Glomerular visceral epithelial cell (primary cell): ENCODE measurements around the gene KIF14.

Experiments
- DNase-seq: peaks from one replicate; pipeline ENCODE4 v3.0.0-alpha.2; 2016; ENCODE audit errors: extremely low spot score

KIF14 gene, protein sequence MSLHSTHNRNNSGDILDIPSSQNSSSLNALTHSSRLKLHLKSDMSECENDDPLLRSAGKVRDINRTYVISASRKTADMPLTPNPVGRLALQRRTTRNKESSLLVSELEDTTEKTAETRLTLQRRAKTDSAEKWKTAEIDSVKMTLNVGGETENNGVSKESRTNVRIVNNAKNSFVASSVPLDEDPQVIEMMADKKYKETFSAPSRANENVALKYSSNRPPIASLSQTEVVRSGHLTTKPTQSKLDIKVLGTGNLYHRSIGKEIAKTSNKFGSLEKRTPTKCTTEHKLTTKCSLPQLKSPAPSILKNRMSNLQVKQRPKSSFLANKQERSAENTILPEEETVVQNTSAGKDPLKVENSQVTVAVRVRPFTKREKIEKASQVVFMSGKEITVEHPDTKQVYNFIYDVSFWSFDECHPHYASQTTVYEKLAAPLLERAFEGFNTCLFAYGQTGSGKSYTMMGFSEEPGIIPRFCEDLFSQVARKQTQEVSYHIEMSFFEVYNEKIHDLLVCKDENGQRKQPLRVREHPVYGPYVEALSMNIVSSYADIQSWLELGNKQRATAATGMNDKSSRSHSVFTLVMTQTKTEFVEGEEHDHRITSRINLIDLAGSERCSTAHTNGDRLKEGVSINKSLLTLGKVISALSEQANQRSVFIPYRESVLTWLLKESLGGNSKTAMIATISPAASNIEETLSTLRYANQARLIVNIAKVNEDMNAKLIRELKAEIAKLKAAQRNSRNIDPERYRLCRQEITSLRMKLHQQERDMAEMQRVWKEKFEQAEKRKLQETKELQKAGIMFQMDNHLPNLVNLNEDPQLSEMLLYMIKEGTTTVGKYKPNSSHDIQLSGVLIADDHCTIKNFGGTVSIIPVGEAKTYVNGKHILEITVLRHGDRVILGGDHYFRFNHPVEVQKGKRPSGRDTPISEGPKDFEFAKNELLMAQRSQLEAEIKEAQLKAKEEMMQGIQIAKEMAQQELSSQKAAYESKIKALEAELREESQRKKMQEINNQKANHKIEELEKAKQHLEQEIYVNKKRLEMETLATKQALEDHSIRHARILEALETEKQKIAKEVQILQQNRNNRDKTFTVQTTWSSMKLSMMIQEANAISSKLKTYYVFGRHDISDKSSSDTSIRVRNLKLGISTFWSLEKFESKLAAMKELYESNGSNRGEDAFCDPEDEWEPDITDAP (N-terminal part only)

DNA sequence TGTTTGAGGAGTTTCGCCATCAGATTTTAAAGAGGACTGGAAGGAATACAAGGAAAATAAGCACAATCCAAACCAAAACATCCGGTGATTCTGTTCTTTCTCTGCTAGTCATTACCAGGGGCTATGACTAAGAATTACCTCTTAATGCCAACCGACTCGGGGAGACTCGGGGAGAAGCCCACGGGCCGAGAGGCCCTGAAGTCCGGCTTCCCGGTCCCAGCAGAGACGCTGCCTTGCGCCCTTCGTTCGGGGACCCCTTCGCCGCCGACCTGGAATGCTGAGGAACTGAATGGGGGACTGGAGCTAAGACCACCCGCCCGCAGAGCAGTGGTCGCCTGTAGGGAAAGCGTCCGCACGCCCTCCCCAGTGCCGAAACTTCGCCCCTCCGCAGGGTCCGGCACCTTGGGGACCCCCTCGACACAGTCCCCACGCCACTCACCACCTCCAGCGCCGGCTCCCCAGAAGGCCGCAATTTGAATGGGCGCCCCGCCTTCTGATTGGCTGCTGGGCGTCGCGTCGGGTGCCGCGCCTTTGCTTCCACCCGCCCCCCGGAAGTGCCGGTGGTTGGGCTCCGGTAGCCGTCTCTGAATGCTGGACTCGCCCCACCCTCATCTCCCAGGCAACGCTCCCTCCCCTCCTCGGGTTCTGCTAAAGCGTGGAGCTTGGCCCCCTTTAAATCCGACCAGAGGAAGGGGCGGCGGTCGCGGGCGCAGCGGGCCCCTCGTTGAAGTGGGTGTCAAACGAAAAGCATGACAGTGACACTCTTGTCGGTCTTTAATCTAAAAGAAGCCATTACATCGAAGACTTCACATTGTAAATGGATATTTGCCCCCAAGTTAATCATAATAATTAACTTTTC lies at the start of gene KIF14:
Gene KIF14, minus strand, starts transcription at position 479 of the 859 bp plus-strand sequence. CDS start 2,028 bp downstream, outside the sequence.
- peak; percentile 92 for DNase-seq

DNA sequence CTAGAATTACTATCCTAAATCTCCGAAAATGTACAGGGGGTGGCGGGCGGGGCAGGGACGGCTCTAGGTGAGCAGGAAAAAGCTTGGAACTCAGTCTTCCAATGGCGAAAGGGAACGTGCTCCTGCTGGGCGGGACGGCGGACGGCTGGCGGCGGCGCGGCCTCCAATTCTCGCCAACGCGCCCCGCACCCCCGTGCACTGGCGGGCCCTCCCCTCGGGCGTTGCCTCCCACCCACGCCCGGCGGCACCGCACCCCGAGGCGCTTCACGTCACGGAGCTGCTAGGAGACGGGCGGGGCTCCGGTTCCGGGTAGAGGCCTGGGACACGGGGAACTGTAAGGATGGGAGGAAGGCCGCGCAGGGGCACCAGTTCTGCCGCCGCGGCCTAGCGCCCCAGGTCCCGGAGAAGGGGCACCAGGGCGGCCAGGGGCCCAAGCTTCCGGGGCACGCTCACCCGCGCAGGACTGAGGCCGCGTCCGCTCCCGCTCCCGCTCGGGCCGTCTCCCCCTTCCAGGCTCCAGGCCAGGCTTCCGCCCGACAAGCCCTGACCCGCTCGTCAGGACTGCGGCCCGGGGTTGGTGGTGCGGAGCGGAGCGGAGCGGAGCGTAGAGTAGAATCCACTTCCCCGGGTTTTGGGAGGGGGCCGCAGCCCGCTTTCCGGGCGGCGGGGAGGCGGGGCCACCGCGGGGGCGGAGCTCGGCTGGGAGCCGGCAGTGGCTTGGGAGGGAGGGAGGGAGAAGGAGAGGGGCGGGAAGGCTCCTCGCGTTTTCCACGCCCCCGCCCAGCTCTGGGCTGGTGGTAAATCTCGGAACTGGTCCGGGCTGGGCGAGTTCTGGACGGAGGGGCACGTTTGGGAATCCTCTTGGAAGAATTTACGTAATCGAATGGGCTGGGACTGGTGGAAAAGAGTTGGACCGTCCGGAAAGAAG lies 49.0 kb upstream of the KIF14 start, which contains the start of gene DDX59:
Gene DDX59, minus strand, starts transcription at position 594 of the 928 bp plus-strand sequence. CDS start 3,167 bp downstream, outside the sequence.
- peak; percentile 99 for DNase-seq

DNA sequence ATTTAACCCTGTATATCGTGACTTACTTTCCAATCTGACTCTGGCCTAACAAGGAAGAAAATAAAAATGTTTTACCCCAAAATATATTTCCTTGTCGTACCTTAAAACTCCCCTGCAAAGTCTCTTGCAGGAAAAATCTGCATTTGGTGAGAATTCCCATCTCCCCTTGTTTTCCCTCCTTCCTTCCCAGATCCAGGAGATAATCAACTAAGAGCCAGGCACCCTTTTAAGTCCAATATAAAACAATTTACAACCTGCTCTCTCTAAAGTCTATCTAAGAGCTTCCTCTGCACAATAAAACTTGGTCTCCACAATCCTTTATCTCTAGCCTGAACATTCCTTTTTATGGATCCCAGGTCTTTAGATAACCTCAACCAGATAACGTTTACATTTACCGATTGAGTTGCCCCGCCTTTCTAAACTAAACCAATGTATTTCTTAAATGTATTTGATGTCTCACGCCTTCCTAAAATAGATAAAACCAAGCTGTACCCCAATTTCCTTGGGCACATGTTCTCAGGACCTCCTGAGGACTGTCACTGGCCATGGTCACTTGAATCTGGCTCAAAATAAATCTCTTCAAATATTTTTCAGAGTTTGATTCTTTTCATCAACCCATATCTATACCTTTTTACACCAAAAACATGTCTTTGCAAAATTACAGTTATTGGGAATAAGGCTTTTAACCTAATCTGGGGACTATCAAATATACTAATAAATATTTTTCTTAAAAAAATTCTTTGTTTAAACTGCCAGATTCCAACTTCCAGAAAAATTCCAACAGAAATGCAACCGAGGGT lies 48.2 kb upstream of the KIF14 start:
- no peak for DNase-seq

DNA sequence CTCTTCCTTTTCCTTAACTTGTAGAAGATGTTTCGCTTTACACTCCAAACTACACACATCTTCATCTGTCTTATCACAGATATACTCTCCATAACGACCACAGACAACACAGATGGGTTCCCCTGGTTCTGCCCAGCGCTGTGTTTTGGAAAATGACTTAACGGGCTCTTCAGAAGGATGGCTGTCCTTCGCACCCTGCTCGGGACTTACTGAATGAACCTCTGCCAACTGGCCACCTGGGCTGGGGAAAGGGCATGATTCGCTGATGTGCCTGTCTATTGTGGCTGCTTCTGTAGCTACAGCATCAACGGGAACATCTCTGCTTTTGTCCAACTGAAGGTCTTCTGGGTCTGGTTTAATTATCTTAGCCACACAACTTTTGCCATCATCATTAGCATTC lies 45.8 kb upstream of the KIF14 start:
- DNase-seq = no peak

DNA sequence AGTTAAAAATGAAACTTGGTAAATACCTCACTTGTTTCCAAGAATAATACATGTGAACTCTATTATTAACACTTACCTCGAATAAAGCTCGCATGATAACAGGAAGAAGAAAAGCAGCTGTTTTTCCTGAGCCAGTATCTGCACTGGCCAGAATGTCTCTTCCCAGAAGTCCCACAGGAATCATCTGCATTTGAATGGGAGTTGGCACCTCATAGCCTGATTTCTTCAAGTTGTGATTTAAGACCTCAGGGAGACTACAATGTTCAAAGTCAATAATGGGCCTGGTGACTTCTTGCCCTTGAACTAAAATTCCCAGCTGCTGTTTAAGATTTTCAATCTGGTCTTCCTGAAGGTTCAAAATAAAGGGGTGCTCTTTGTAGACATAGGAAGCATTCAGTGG lies 45.3 kb upstream of the KIF14 start:
- DNase-seq = no peak

DNA sequence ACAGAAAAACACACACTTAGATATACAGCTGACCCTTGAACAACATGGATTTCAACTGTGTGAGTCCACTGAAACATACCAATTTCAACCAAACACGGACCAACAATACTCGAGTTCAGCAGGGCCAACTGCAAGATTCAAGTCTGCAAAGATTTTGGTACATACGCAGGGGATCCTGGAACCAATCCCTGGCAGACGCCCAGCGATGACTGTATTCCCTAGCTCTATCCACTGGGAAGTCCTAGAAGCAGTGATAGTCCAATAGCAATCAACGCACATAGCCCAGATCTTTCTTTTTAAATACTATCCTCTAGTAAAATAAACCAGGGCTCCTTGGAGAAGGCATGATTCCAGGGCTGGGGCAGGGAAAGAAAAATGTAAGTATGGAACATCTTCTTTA lies 40.2 kb upstream of the KIF14 start:
- no peak for DNase-seq

DNA sequence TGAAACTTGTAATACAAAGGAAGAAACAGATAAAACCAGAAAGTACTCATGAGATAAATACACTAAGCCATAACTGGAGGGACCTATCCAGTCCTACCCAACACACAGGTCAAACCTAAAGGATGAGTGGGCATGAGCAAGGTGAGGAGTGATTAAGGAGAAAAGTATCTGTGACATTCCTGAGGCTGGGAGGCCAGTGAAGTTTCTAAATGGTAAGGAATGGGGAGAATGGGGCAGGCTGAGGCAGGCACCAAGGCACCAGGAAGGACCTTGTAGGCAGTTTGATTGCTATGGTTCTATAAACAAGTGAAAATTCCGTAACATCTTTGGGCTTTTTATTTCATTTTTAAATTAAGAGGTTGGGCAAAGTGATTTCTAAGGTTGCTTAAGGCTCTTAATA lies 38.7 kb upstream of the KIF14 start:
- peak; percentile 74 for DNase-seq

DNA sequence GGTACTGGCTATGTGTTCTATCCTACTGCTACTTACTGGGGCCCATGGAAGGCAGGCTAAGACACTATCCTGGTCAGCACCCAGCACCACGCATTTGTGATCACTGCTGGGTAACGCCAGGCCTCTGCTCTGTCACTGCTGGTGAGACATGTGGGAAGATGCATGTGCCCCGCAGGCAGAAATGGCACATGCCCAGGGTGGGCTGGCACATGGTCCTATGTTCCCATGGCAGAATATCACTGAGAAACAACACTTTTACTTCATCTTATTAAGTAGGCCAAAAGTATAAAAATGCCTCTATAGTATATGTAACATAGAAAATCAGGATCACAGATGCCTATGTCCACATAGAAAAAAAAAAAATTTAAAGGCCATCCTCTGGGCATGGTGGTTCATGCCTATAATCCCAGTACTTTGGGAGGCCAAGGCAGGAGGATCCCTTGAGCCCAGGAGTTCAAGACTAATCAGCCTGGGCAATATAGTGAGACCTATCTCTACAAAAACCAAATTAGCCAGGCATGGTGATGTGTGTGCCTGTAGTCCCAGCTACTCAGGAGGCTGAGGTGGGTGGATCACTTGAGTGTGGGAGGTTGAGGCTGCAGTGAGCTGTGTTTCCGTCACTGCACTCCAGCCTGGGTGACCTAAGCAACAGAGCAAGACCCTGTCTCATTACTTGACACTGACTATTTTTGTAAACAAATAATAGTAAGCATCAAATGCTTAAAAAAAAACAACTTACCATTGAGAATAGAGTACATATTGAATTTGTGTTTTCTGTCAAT lies 37.7 kb upstream of the KIF14 start:
- DNase-seq = no peak

DNA sequence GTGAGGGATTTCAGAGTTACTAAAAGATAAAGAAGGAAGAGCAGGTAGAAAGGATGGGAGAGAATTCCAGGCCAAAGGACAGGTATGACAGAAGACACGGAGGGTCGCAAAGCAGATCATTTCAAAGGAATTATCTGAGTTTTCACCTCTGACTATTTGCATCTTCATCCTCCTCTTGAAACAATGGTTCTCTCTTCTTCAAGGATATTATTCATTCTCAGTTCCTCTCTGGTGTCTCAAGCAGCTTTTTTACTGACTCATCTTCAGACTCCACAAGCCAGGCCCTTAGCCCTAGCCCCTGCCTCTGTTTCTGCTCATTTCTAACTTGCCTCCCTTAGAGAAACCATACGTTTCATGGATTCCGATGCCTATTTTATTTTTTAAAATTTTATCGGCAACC lies 34.1 kb upstream of the KIF14 start:
- DNase-seq = no peak

DNA sequence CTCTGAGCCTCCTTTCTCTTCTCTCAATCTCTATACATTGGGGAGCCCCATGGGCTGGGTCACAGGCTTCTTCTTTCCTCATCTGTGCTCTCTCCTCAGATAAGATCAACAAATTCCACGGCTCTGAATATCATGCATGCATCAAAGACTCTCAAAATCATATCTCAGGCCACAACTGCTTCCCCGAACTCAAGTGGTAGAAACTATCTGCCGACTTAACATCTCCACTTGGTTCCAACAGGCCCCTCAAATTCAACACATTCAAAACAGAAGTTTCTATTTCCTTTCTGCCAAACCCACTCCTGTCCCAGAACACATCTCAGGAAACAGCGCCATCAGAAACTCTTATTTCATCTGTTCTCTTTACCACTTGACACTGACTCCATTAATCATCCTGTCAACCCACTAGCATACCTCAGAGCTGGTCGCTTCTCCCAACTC lies 32.5 kb upstream of the KIF14 start:
- DNase-seq = no peak

DNA sequence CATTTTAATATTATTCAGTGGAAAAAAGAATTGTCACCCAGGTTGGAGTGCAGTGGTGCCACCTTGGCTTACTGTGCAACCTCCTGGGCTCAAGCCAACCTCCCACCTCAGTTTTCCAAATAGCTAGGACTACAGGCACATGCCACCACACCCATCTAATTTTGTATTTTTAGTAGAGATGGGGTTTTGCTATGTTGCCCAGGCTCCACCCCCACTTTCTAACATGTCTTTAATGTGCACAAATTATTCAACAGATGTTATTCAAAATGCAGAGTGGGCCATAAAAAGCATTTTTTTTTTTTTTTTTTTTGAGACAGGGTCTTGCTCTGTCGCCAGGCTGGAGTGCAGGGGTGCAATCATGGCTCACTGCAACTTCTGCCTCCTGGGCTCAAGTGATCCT lies 31.8 kb upstream of the KIF14 start:
- DNase-seq = no peak

DNA sequence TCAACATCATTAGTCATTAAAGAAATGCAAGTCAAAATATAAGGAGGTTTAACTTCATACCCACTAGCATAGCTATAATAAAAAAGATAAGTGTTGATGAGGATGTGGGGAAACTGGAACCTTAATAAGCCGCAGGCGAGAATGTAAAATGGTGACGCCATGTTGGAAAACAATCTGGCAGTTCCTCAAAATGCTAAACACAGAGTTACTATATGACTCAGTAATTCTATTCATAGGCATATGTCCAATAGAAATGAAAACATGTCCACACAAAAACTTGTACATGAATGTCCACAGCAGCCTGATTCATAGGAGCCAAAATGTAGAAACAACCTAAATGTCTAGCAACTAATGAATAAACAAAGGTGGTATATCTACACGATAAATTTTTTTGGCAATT lies 26.0 kb upstream of the KIF14 start:
- DNase-seq = no peak

DNA sequence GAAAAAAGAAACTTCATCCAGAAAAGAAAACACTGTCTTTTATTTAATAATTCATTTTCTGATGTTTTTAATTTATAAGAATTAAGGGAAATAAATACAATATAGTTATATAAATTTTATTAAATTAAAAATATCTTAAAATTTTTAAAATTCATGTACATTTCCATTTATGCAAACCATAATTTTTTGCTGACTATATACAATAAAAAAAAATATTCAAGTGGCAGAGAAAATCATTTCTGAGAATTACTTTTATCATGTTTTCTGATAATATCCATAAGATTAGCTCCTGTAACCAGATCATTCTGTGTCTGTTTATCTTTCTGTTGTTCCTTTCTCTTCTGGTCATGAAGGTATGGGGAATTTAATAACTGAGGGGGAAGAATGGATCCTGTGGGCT lies 23.5 kb upstream of the KIF14 start:
- DNase-seq = no peak

DNA sequence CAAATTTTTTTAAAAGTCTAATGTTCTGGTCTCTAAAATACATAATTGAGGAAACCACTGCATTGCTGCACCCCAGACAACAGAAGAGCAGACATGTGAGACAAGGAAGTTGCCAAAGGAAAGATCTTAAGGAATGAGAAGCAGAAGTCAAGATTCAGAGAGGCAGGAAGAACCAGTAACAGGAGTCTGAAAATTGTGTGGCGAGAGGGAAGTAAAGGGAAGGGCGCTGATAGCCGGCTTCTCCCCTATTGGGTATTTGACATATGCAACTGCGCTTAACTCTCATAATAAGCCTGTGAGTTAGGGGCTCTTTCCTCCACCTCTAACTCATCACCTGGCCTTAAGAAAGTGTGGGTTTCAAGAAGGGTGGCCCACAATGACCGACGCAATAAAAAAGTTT lies 21.9 kb upstream of the KIF14 start:
- no peak for DNase-seq

DNA sequence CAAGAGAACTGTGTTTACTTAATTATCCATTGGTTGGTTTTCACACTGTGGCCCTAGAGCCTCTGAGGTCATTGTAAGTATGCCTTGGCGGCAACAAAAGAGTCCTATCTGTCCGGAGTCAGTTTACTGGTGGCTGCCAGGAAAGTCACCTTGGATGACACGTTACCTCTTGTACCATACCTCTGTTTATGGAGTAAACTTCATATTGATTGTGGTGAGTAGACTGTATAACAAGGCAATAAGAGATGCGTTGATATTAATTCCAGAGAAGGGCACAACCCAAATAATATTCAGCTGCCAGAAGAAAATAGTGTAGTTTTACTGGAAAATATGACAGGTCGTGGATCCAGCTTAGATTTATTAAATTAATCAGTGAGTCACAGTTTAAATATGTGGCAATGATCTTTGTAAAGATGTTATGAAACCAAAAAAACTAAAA lies 20.4 kb upstream of the KIF14 start:
- DNase-seq = no peak

DNA sequence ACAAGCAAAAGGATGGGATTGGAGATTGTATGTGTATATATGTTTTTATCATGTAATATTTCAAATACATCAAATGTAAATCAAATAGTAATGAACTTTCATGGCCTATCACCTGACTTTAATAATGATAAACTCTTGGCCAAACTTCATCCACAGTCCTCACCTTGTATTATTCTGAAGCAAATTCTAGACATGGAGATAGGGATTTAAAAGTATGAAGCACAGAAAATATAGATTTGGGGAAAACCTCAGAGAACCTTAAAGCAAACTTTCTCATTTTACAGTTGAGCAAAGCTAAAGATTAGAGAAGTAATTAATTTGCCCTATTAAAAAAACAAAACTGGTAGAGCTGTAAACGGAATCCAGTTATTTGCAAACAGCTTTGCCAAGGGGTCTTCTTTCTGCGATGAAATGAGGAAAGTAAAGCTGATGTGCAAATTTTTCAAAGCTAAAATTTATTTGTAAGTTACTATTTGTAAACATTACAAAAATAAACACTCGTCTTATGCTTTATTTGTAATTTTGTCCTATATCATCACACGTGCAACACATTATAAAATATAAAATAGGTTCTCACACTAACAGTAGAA lies 19.9 kb upstream of the KIF14 start:
- no peak for DNase-seq

DNA sequence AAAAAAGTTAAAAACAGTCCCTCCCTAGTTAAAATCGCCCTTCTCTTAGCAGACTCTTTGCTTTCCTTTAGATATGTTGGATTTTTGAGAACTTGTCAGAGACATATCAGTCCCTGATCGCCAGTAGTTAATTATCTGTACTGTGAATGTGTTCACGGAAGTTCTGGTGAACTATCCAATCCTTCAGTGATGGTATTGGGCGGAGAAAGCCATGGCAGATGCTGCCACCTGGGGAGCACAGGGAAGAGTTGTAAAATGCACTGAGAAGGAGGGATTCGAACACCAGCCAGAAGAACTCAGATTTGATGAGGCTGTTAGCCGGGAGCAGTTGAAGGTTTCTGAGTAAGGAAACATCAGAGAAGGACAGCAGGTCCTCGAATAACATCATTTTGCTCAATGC lies 17.5 kb upstream of the KIF14 start:
- DNase-seq = no peak

DNA sequence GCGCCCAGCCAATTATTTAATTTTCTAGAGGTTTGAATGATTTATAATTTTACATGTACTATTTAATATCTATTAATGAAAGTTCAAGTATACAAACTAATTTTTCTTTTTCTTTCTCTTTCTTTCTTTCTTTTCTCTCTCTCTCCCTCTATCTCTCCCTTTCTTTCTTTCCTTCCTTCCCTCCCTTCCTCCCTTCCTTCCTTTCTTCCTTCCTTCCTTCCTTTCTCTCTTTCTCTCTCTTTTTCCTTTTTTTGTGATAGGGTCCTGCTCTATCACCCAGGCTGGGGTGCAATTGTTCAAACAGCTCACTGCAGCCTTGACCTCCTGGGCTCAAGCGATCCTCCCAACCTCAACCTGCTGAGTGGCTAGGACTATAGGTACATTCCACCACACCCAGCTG lies 16.1 kb upstream of the KIF14 start:
- DNase-seq = no peak
